GM23248 (cell line): Measurements from ENCODE around the gene SF3B3. TPM values are rescaled to one million over a fixed set of nuclear protein-coding genes. Genes with fewer than 3 reads are reported as not detected.

Experiments
- DNase-seq: peaks from one replicate; pipeline ENCODE4 v3.0.0-alpha.2; 2015
- H2AFZ ChIP-seq: fragments of 200-600 bp; sonication (generic); 2 replicates; pipeline ENCODE4 v1.6.1; 2016; ENCODE audit warnings: antibody characterized with exemption
- H3F3A ChIP-seq: fragments of 200-600 bp; sonication (generic); 2 replicates; pipeline ENCODE4 v1.6.1; 2016; ENCODE audit warnings: mild to moderate bottlenecking, antibody characterized with exemption, mixed run types; ENCODE audit not compliant: insufficient read depth
- H3K27ac ChIP-seq: fragments of 200-600 bp; sonication (generic); 2 replicates; pipeline ENCODE4 v1.5.1; 2016; ENCODE audit warnings: mild to moderate bottlenecking
- H3K27me3 ChIP-seq: fragments of 200-600 bp; sonication (generic); replicated peaks from 2 replicates; pipeline ENCODE4 v1.6.1; 2016; ENCODE audit warnings: mild to moderate bottlenecking; ENCODE audit not compliant: insufficient read depth
- H3K36me3 ChIP-seq: fragments of 200-600 bp; sonication (generic); 2 replicates; pipeline ENCODE4 v1.6.1; 2016; ENCODE audit warnings: low read depth, mild to moderate bottlenecking
- H3K4me1 ChIP-seq: fragments of 200-600 bp; sonication (generic); 2 replicates; pipeline ENCODE4 v1.6.1; 2016; ENCODE audit warnings: mild to moderate bottlenecking; ENCODE audit not compliant: insufficient read depth
- H3K4me2 ChIP-seq: fragments of 200-600 bp; sonication (generic); one replicate; pipeline ENCODE4 v1.6.1; 2016; ENCODE audit warnings: mild to moderate bottlenecking; ENCODE audit not compliant: unreplicated experiment
- H3K4me3 ChIP-seq: fragments of 200-600 bp; sonication (generic); 2 replicates; pipeline ENCODE4 v1.5.1; 2016; ENCODE audit warnings: mild to moderate bottlenecking
- H3K79me2 ChIP-seq: fragments of 200-600 bp; sonication (generic); 2 replicates; pipeline ENCODE4 v1.6.1; 2016; ENCODE audit warnings: mild to moderate bottlenecking; ENCODE audit not compliant: insufficient read depth
- H3K9ac ChIP-seq: fragments of 200-600 bp; sonication (generic); 2 replicates; pipeline ENCODE4 v1.6.1; 2016; ENCODE audit warnings: mild to moderate bottlenecking
- H3K9me2 ChIP-seq: fragments of 200-600 bp; sonication (generic); 2 replicates; pipeline ENCODE4 v1.6.1; 2016; ENCODE audit warnings: mixed run types, mild to moderate bottlenecking, moderate library complexity; ENCODE audit not compliant: insufficient read depth
- H3K9me3 ChIP-seq: fragments of 200-600 bp; sonication (generic); one replicate; pipeline ENCODE4 v1.6.1; 2017; ENCODE audit warnings: low read depth
- H4K20me1 ChIP-seq: fragments of 200-600 bp; sonication (generic); 2 replicates; pipeline ENCODE4 v1.6.0; 2016; ENCODE audit not compliant: insufficient read depth
- EZH2 ChIP-seq: fragments of 200-600 bp; sonication (generic); IDR thresholded peaks from 2 replicates; pipeline ENCODE4 v1.6.1; 2018; ENCODE audit warnings: antibody characterized with exemption, mild to moderate bottlenecking; ENCODE audit not compliant: insufficient read depth, poor library complexity, severe bottlenecking
- EZH2phosphoT487 ChIP-seq: fragments of 200-600 bp; sonication (generic); IDR thresholded peaks from 2 replicates; pipeline ENCODE4 v1.6.1; 2018; ENCODE audit warnings: antibody characterized with exemption, moderate library complexity, mild to moderate bottlenecking, low read depth; ENCODE audit not compliant: insufficient read depth
- WGBS, 2 experiments: methylation state at CpG; one replicate each; pipeline ENCODE4 v1.1.6; 2015 to 2017; ENCODE audit warnings: low lambda C conversion rate in 2 of 2, low coverage in 1 of 2; ENCODE audit errors: missing lambda C conversion rate in 2 of 2; 5-methylcytosine and 5-hydroxymethylcytosine counted together
- in situ Hi-C: fragments of 300-500 bp; cut with MboI; formaldehyde crosslinking; loops from 2 replicates; pipeline ENCODE4 v1.15.0; 2020
- polyA plus RNA-seq: library from polyadenylated mRNA; unstranded; fragments of >200 nt; fragmentation: Nextera tagmentation; extraction: Ambion mirVana; gene quantifications from 2 replicates; pipeline ENCODE4 v1.2.1, GENCODE V29; 2016
- total RNA-seq: library from RNA; depleted of rRNA; stranded (reverse); fragments of >200 nt; shearing (Covaris generic); gene quantifications from 2 replicates; pipeline ENCODE4 v1.2.3, GENCODE V29; 2014; rRNA removed

Gene SF3B3
- total RNA-seq (69.3 and 166 TPM in 2 replicates), polyA plus RNA-seq (185 TPM in 2 replicates)

DNA sequence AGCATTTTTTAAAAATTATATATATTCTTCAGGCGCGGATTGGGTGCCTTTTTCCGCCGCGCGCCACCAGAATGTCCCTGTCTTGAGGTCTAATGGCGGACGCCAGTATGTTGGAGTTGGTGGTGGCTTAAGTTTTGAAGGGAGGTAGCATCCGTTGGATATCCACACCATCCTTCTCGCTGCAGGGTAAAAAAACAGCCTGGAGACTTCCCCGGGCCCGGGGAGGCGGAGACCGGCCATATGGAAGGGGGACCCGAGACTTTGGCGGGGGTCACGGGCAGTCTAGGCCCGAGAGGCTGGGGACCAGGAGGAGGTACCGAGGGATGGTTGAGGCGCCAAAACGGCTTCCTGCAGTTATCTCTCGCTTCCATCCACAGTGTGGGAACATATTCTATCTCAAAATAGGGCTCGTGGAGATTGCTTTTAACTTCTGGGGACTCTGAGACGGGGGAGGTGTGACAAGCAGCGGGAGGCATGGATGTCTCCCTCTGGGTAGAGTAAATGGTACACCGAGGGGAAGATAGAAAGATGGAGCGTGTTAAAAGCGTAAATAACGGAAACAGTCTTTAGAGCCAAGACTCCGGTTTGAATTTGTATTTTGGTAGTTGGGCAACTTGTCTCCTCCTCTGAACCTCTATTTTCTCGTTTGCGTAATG is at the start of gene SF3B3:
Gene SF3B3 (plus strand): TSS at position 74 of the 656 bp plus-strand sequence. CDS start 2,841 bp downstream, outside the sequence.
- H4K20me1 ChIP-seq: no peaks in the 10 kb centered on the region
- DNase-seq: peak; percentile 77
- in situ Hi-C loops: no loop called here
- peaks cover 86% of the 10 kb centered on the region for H3K79me2 ChIP-seq
- H3K4me3 ChIP-seq: peak within 1 kb of the TSS; percentile 96
- H2AFZ ChIP-seq: peak within 1 kb of the TSS; percentile 89
- H3F3A ChIP-seq: peaks cover 29% of the 10 kb centered on the region
- no peaks in the 10 kb centered on the region for H3K9me2 ChIP-seq
- H3K27ac ChIP-seq: peak within 1 kb of the TSS; percentile 92
- H3K36me3 ChIP-seq: peaks cover 23% of the 10 kb centered on the region
- TF ChIP-seq EZH2phosphoT487 (no peak), EZH2 (no peak)
- WGBS, 2 experiments: 1% methylated on average over 32 of the region's 32 CpGs
- no peaks in the 10 kb centered on the region for H3K9me3 ChIP-seq
- H3K27me3 ChIP-seq: no peaks in the 10 kb centered on the region
- peak within 1 kb of the TSS; percentile 99 for H3K9ac ChIP-seq
- peak within 1 kb of the TSS; percentile 95 for H3K4me2 ChIP-seq
- peaks cover 33% of the 10 kb centered on the region for H3K4me1 ChIP-seq

GRCh38 chr16:70474320-70475053 is 49.1 kb upstream of the SF3B3 start:
- Histone ChIP-seq H2AFZ (no peak overlapping the region), H3F3A (no peaks in the 10 kb centered on the region; the same call in 1 of the 2 replicates), H3K4me1 (peaks cover 11% of the 10 kb centered on the region), H3K4me2 (no peak overlapping the region), H4K20me1 (no peaks in the 10 kb centered on the region), H3K79me2 (no peaks in the 10 kb centered on the region), H3K27ac (no peak overlapping the region), H3K9ac (no peak overlapping the region), H3K9me3 (no peaks in the 10 kb centered on the region), H3K36me3 (no peaks in the 10 kb centered on the region), H3K9me2 (no peaks in the 10 kb centered on the region), H3K4me3 (no peak overlapping the region), H3K27me3 (no peaks in the 10 kb centered on the region)
- in situ Hi-C loops: no loop called here
- DNase-seq: no peak
- WGBS, 2 experiments: 94 to 95% methylated on average over 18 to 22 of the region's 22 CpGs
- no peak for TF ChIP-seq EZH2phosphoT487
- no peak for TF ChIP-seq EZH2

GRCh38 chr16:70475054-70475871 is 48.4 kb upstream of the SF3B3 start:
- peaks cover 11% of the 10 kb centered on the region for H3K4me1 ChIP-seq
- H3K4me3 ChIP-seq: no peak overlapping the region
- H2AFZ ChIP-seq: no peak overlapping the region
- H4K20me1 ChIP-seq: no peaks in the 10 kb centered on the region
- no peaks in the 10 kb centered on the region; the same call in 1 of the 2 replicates for H3K36me3 ChIP-seq
- DNase-seq: no peak
- no peaks in the 10 kb centered on the region for H3K9me3 ChIP-seq
- H3F3A ChIP-seq: no peaks in the 10 kb centered on the region; the same call in 1 of the 2 replicates
- H3K4me2 ChIP-seq: no peak overlapping the region
- no peaks in the 10 kb centered on the region for H3K27me3 ChIP-seq
- no peak overlapping the region for H3K9ac ChIP-seq
- TF ChIP-seq EZH2phosphoT487: no peak
- no peak for TF ChIP-seq EZH2
- WGBS, 2 experiments: 91 to 93% methylated on average over 19 to 24 of the region's 24 CpGs
- in situ Hi-C loops: no loop called here
- no peaks in the 10 kb centered on the region for H3K9me2 ChIP-seq
- no peaks in the 10 kb centered on the region for H3K79me2 ChIP-seq
- no peak overlapping the region for H3K27ac ChIP-seq
